Mammary epithelial cell (primary cell): ENCODE measurements around the gene GDA.

Experiments used
- CTCF ChIP-seq, 2 donors: IDR thresholded peaks in 1 of 2; conservative IDR thresholded peaks in 1 of 2; 2 replicates each; pipeline ENCODE4 v1.5.1; 2011 to 2012; ENCODE audit warnings: inconsistent platforms in 2 of 2, low read length in 2 of 2, mild to moderate bottlenecking in 2 of 2, control low read depth in 1 of 2, low read depth in 1 of 2; ENCODE audit not compliant: insufficient read depth in 1 of 2; ENCODE audit errors: extremely low read depth in 1 of 2
- EZH2 ChIP-seq: IDR thresholded peaks from 2 replicates; pipeline ENCODE4 v1.6.1; 2012; ENCODE audit warnings: low read length, inconsistent platforms, borderline replicate concordance

GRCh38 chr9:72205513-72205912 lies 56.3 kb downstream of the GDA start:
- TF ChIP-seq CTCF (conservative IDR thresholded peaks at IDR 0.05 in 1 of 2, IDR thresholded peaks at IDR 0.05 in 1 of 2; ENCODE audit: extremely low read depth in 1 of 2, insufficient read depth in 1 of 2, low read depth in 1 of 2, low read length in 2 of 2) (no peak), EZH2 (no peak)
